HepG2 (cell line): Measurements from ENCODE around the gene MRPL28. TPM values are rescaled to one million over a fixed set of nuclear protein-coding genes. Genes with fewer than 3 reads are reported as not detected.

Source experiments
- ARID3A ChIP-seq: IDR thresholded peaks from 2 replicates; pipeline ENCODE4 v1.6.1; 2012; ENCODE audit warnings: low read depth, low read length, improper control_type of control experiment
- ETV5 ChIP-seq: IDR thresholded peaks from 2 replicates; pipeline ENCODE4 v1.6.1; 2018; ENCODE audit warnings: missing biosample characterization, missing genetic modification reagents, inconsistent platforms, borderline replicate concordance
- HNRNPH1 ChIP-seq: fragments of 200-400 bp; formaldehyde crosslinking; optimal IDR thresholded peaks from 2 replicates; pipeline ENCODE3; 2017; ENCODE audit warnings: mild to moderate bottlenecking, low read depth, low read length
- IRX3 ChIP-seq: sonication (generic); formaldehyde crosslinking; IDR thresholded peaks from 2 replicates; pipeline ENCODE4 v1.8.1; 2023; ENCODE audit warnings: mild to moderate bottlenecking, low read depth, missing genetic modification reagents, borderline replicate concordance
- KDM1A ChIP-seq: IDR thresholded peaks from 2 replicates; pipeline ENCODE4 v1.6.1; 2016; ENCODE audit warnings: missing compliant biosample characterization
- PAXIP1 ChIP-seq: sonication (generic); formaldehyde crosslinking; conservative IDR thresholded peaks from 2 replicates; pipeline ENCODE4 v1.4.0; 2020; ENCODE audit warnings: mild to moderate bottlenecking, missing genetic modification reagents, moderate library complexity
- PHB2 ChIP-seq: fragments of 450-650 bp; IDR thresholded peaks from 2 replicates; pipeline ENCODE4 v1.6.1; 2018; ENCODE audit not compliant: partially characterized antibody
- PLRG1 ChIP-seq: fragments of 450-650 bp; conservative IDR thresholded peaks from 2 replicates; pipeline ENCODE4 v1.6.1; 2016
- POLR2AphosphoS2 ChIP-seq: IDR thresholded peaks from 2 replicates; pipeline ENCODE4 v1.6.1; 2011; ENCODE audit warnings: low read depth, low read length, improper control_type of control experiment
- RELA ChIP-seq: sonication (generic); formaldehyde crosslinking; IDR thresholded peaks from 2 replicates; pipeline ENCODE4 v1.4.0; 2020; ENCODE audit warnings: missing genetic modification reagents
- SAP130 ChIP-seq: IDR thresholded peaks from 2 replicates; pipeline ENCODE4 v1.6.1; 2016; ENCODE audit warnings: low read depth
- YEATS2 ChIP-seq: sonication (generic); formaldehyde crosslinking; IDR thresholded peaks from 2 replicates; pipeline ENCODE4 v1.4.0; 2020; ENCODE audit warnings: missing genetic modification reagents, borderline replicate concordance
- ZBTB33 ChIP-seq: sonication (generic); formaldehyde crosslinking; IDR thresholded peaks from 2 replicates; pipeline ENCODE4 v1.4.0; 2020; ENCODE audit warnings: missing genetic modification reagents
- ZNF543 ChIP-seq: sonication (generic); formaldehyde crosslinking; IDR thresholded peaks from 2 replicates; pipeline ENCODE4 v1.4.0; 2020; ENCODE audit warnings: mild to moderate bottlenecking, missing genetic modification reagents
- ZNF678 ChIP-seq: sonication (generic); formaldehyde crosslinking; IDR thresholded peaks from 2 replicates; pipeline ENCODE4 v1.4.0; 2020; ENCODE audit warnings: mild to moderate bottlenecking, missing genetic modification reagents
- polyA plus RNA-seq, 8 experiments: library from polyadenylated mRNA; depleted of rRNA in 3 of 8; stranded (reverse) in 7 of 8; unstranded in 1 of 8; fragments of >200 nt; fragmentation: Illumina TruSeq in 4 of 8; extraction: Trizol in 4 of 8; gene quantifications; 2 replicates each; pipeline versions ENCODE4 v1.2.1 to v1.2.3, GENCODE V29; 2011 to 2016; ENCODE audit warnings: low read depth in 4 of 8, missing spikeins in 1 of 8, mixed read lengths in 1 of 8; ENCODE audit not compliant: insufficient read depth in 1 of 8
- total RNA-seq, 5 experiments: library from RNA; depleted of rRNA; stranded (reverse); fragments of >200 nt; fragmentation: Illumina TruSeq; extraction: Trizol; gene quantifications; 2 replicates each; pipeline ENCODE4 v1.2.3, GENCODE V29; 2016; ENCODE audit warnings: low read depth in 1 of 5

The MRPL28 gene
- total and polyA plus RNA-seq, 2 of the 13 experiments (the other 11 are each of a cell fraction or from before 2014, with no cell fraction given): 114 to 135 TPM

GRCh38 chr16:379183-379960, 9.0 kb upstream of the MRPL28 start (continued):
- TF ChIP-seq PAXIP1 (CRISPR knock-in tag) (peak; percentile 26; the same call in 1 of the 2 replicates), PLRG1 (no peak), PHB2 (no peak), YEATS2 (CRISPR knock-in tag) (no peak), SAP130 (CRISPR knock-in tag) (0 out of 2 replicates have a peak, but pooled peaks have one; percentile 22), ZBTB33 (CRISPR knock-in tag) (peak; percentile 89), HNRNPH1 (no peak), IRX3 (no peak), KDM1A (CRISPR knock-in tag) (no peak), POLR2AphosphoS2 (no peak), ARID3A (no peak), RELA (CRISPR knock-in tag) (no peak), ZNF678 (CRISPR knock-in tag) (no peak), ZNF543 (no peak), ETV5 (CRISPR knock-in tag) (no peak)
- TF ChIP-seq, all 625 proteins: peak for 20
